Daoy (cell line): ENCODE measurements around the gene ABCB9. TPM values are rescaled to one million over a fixed set of nuclear protein-coding genes. Genes with fewer than 3 reads are reported as not detected.

Experiments
- DNase-seq: peaks from one replicate; pipeline ENCODE4 v3.0.0-alpha.2; 2015; ENCODE audit warnings: low read depth
- total RNA-seq: library from RNA; depleted of rRNA; stranded (reverse); fragments of >200 nt; shearing (Covaris generic); gene quantifications from 2 replicates; pipeline ENCODE4 v1.2.3, GENCODE V29; 2014

The ABCB9 gene
- total RNA-seq, 1 experiment from 2014 or later: 6.4 TPM

DNA sequence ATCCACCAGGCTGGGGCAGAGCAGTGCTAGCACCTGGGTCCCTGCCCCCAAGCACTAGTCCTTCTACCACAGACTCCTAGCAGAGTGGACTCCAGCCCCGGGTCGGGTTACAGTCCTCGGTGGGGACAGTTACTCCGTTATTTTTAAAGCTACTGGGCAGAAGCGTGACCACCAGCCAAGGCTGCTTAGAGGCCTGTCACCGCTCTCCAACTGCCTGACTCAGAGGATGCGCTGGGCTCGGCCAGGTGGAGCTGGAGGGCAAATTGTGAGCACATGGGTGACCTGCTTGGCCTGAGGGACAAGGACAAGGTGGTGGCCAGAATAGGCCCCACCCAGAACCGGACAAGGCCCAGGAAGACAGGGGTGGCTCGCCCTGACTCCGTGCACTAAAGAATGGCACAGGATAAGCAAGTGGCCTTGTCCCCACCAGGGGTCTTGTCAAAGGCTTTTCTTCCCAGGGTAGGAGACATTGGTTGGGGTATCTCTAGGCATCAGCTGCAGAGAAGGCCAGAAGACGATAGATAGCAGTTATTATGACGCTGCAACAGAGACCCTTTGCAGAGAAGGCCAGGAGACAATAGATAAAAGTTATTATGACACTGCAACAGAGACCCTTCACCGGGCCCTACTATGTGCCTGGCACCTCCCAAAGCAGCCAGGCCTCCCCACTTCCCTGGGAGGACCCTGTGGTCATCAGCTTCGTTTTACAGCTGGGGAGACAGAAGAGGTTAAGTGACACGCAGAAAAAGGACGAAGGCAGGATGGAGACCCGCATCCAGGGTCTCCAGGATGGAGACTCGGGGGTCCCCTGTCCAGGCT lies 1.6 kb downstream of the ABCB9 start:
- no peak for DNase-seq

DNA sequence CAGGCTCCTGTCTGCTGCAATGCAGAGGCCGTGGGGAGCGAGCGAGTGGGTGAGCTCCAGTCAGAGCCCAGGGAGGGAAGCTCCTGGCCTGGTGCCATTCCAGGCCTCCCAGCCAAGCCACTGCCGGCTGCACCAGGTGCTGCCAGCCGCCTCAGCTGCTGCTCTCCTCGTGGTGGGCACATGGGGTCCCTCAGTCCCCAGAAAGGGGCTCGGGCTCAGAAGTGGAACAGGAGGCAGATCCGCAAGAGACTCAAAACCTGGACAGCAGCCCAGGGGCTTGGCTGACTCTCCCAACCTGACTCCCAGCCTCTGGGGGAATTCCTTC lies 2.4 kb downstream of the ABCB9 start:
- no peak for DNase-seq

DNA sequence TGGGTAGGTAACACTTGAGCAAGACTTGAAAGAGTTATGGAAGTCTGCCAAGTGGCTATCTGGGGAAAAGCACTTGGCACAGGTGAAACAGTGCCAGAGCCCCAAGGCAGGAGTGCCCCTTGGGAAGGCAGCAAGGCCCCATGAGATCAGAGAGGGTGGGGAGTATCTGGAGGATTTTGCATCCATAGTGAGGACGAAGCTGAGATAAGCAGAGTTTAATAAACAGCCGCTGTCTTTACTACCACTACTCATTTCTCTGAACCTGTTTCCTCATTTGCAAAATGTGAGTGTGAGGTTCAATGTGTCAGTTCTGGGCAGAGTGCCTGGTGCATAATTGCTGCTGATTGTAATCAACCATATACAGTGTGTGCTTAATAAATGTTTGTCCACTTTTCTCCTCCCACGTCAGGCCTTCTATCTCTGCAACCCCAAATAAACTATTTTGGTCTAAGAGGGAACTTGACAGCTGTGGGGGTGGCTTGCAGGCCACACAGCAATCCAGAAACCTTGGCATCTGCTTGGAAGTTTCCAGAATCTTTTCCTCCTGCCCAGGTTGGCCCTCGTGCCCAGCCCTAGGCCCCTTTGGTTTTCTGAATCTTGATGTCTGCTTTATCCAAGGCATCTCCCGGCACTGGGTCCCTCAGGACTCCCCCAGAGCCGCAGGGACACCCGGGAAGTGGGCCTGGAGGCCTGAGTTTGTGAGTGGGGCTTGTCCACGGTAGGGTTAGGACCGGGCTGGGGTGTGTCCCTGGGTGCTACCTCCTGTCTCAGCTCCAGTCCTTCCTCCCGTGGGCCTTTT lies 4.5 kb downstream of the ABCB9 start:
- peak; percentile 25 for DNase-seq

DNA sequence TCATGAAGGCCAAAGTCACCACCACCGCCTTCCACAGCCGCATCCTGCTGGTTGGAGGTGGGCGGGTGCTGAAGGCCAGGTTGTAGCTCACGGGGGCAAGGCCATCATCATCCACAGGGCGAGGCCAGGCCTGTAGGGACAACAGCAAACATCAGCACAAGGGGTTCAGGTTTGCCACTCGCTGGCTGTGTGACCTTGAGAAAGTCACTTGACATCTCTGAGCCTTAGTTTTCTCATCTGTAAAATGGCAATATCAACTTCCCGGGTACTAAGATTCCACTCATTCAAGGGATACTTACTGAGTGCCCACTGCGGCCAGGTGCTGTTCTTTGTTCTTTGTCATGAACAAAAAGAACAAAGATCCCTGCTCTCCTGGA lies 6.1 kb downstream of the ABCB9 start:
- no peak for DNase-seq

DNA sequence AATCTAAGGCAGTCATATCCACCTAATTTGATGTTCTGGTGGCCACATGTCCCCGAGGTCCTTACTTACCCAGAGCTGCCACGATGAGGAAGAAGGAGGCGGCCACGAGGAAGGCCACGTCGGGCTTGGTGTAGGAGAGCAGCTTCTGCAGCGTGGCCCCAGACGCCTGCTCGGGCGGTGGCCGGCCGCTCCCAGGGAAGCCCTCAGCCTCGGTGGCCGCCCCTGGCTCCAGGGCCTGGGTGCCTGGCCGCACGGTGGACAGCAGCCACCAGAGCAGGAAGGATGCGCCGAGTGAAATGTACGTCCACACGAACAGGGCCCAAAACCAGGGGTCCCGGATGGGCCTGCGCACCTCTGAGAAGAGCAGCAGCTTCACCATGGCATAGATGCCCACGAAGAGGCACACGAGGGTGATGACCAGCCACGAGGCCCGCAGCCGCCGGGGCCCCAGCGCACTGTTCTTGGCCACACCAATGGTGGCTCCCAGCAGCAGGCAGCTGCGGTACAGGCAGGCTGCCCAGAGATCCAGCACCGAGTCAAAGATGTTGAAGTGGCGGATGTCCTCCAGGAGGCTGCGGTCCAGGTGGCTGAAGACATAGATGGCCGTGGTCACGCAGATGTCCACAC lies 6.6 kb downstream of the ABCB9 start:
- DNase-seq: no peak

DNA sequence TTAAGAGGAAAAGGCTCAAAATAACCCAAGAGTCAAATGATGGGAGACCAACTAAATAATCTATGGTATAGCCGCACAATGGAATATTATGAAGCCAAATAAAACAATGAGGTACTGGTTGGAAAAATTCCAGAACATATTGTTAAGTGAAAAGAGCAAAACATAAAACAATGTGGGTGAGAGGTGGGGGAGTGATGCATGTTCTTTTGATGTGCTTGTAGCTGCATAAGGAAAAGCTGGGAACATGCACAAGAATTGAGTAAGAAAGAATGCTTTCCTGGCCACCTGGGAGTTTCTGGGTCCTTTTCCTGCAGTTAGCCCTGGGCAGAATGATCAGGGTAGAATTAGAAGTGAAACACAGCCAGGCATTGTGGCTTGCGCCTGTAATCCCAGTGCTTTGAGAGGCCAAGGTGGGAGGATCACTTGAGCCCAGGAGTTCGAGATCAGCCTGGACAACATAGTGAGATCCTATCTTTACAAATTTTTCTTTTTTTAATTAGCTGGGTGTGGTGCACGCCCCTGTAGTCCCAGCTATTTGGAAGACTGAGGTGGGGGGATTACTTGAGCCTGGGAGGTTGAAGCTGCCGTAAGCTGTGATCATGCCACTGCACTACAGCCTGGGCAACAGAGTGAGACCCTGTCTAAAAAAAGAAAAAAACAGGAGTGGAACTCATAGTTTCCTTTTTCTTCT lies 7.9 kb downstream of the ABCB9 start:
- DNase-seq: no peak

DNA sequence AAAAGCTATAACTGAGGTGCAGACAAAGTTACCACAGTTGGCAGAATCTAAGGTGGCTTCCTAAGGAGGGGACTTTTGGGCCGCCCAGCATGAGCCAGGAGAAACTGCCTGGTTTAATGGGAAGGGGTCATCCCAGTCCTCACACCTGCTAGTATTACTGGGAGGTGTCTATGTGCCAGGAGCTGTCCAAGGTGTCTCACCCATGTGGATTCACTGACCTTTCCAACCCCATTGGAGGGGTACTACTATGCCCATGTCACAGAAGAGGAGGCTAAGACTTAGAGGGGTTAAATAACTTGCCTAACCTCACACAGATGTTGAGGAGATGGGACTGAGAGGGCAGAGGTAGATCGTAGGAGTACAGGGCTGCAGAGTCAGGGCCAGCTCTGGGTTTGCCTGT lies 10.2 kb downstream of the ABCB9 start:
- DNase-seq: no peak

DNA sequence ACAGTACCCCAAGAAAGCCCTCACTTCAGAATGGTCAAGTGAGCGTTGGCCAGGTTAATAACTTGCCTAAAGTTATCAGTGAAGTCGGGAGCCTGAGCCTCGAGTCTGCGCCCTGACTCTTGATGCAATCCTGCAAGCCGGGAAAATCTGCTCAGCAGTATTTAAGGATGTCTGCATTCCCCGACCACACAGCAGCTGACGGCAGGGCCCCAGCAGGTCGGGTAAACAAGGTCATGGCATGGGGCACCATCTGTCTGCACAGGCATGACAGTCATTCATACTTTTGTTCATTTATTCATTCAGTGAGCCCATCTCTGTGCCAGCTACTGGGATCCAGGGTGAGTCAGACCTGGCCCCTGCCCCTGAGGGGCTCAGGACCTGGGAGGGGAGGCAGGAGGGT lies 11.1 kb downstream of the ABCB9 start:
- DNase-seq: no peak

DNA sequence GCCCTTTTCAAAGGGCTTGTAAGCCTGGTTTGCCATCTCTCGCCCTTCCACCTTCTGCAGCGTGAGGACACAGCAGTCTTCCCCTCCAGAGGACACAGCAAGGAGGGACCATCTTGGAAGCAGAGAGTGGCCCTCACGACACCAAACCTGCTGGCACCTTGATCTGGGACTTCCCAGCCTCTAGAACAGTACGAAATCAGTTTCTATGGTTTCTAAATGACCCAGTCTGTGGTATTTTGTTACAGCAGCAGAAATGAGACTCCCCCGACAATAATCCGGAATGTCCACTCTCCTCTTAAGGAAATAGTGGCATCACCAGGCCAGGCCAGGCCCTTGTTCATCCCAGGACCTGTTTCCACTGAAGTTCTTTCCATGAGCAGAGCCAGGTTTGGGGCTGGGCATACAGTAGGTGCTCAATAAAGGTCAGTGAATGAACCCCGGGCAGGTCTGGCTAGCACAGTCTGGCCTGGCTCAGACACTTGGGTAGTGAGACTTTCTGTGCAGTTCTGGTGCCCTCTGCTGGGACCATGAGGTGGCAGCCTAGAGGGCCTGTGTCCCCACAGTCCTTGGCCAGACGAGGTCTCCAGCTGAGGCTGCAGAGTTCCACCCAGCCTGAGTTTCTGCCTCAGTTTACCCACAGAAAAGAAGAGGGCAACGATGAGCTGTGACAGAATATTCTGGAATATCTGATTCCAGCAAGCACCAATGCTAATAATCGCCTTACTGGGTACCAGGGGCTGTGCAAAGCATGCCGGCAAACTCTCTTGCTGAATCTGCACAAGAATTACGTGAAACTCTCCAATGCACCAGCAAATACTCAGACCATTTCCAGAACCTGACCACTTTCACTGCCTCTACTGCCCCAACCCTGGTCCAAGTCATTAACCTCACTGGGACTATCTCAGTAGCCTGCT lies 14.0 kb downstream of the ABCB9 start:
- DNase-seq: peak; percentile 82

DNA sequence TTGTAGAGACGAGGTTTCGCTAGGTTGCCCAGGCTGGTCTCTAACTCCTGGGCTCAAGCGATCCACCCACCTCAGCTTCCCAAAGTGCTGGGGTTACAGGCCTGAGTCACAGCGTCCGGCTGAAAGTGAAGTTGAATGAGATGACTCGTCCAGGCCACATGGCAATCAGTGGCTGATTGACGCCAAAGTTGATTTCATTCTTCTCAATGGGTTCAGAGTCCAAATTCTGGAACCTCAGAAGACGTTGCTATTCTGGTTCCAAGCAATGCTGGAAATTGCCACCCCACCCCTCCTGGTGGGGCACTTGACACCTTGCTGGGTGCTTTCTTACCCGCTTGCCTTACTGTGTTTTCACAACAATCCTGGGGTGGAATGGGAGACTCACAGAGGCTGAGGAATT lies 14.9 kb downstream of the ABCB9 start:
- peak; percentile 80 for DNase-seq

DNA sequence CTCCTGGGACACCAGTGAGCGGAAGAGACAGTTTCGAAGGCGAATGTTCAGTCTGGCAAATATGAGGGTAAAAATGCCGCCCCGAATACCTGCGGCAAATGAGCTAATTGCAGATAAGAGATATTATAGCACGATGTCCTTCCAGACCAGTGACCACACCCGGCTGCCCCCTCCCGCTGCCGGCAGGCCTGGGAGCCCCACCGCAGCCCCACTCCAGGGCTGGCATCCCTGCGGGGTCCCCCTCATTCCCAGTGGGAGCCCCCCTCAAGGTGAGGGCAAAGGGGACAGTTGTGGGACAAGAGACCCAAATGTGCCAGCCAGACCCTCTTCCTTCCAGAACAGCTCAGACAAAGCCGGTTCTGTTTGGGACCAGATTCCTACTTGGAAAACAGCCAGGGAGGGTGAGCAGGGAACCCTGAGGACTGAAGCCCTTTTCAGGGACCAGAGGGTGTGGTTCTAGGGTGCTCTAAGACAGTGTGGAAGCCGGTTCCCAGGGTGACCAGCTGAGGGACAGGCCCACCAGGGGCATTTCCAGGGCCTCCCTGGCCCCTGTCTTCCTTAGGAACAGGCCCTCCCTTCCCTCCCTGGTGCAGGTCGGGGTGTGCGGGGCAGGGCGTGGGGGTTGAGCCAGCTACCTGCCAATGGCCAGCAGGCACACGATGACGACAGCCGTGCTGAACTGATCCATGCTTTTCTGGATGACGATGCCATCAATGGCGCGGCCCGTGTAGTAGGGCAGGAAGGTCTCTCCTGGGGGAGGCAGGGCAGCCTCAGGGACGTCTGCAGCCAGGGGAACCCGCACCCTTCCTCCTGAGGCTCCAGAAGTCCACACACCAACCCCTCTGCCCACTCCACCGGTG lies 16.2 kb downstream of the ABCB9 start:
- no peak for DNase-seq

DNA sequence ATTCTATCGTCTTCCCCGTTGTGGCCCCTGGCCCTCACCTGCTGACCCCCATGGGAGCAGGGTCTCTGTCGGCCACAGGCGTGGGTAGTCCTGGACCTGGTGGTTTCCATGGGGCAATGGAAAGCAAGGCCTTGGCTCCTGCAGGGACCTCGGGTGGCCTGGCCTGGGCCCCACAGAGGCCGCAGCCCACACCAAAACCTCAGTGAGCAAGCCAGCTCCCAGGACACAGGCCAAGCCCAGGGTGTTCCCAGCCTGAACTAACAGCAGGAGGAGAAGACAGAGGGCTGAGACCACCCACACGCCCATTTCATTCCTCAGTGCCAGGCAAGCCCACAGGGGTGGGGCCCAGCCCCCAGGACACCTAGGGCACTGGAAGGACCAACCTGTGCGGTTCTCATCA lies 16.9 kb downstream of the ABCB9 start:
- DNase-seq: no peak

DNA sequence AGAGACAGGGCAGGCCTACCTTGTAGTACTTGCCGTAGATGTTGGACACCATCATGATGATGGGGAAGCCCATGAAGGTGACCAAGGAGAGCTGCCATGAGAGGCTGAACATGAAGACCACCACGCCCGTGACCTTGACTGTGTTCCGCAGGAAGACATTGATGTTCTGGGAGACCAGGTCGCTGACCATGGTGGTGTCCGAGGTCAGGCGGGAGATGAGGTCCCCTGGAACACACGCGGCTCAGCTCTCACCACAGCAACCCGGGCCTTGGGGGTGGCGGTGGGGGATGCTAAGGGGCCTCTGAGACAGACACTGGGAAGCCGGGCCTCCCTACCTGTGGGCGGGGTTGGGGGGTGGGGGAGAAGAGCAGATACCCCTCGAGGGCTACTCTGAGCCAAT lies 17.7 kb downstream of the ABCB9 start:
- DNase-seq: no peak

DNA sequence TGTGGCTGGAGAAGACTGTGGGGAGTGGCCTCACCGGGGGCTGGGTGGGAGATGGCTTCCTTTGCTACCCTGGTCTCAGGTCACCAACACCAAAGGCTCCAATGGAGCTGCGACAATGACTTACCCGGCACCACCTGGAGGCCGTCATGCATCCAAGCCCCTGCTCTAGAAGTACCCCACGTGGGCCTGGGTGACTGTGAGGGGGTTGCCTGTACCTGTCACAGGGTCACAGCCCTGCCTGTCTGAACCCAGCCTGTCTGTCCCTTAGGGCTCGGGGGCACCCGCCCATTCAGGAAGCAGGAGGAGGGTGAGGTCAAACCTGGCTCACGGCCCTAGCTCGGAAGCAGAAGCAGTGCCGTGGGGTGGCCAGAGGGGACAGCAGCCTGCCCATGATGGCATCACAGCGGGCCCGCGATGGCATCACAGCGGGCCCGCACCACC lies 18.9 kb downstream of the ABCB9 start:
- peak; percentile 49 for DNase-seq

DNA sequence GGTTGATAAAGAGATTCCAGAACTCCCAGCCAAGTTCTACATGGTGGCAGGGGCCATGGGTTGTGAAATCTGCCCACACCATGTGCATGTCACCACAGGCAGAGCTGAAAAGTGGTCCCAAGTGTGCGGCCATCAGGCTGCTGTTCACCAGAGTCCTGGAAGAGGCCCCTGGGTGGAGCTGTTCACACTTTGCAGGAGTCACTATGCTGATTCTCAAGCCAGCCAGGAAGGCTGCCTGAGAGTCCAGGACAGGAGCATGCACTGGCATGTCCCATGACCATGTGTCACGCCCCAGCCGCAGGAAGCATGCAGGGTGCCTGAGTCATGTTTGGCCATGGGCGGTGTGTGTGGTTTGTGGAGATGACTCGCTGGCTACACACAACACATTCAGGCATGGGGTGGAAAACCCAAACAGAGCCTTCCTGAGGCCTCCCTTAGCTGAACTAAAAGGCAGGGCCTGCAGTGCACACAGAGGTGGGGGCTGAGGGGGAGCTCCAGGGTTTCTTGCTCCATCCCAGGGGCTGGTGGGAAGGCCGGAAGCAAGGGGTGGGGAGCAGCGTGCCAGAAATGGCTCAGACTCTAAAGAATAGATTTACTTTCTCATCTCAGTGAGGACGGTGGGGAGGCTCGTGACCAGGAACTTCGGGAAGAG lies 19.4 kb downstream of the ABCB9 start:
- DNase-seq: peak; percentile 100

DNA sequence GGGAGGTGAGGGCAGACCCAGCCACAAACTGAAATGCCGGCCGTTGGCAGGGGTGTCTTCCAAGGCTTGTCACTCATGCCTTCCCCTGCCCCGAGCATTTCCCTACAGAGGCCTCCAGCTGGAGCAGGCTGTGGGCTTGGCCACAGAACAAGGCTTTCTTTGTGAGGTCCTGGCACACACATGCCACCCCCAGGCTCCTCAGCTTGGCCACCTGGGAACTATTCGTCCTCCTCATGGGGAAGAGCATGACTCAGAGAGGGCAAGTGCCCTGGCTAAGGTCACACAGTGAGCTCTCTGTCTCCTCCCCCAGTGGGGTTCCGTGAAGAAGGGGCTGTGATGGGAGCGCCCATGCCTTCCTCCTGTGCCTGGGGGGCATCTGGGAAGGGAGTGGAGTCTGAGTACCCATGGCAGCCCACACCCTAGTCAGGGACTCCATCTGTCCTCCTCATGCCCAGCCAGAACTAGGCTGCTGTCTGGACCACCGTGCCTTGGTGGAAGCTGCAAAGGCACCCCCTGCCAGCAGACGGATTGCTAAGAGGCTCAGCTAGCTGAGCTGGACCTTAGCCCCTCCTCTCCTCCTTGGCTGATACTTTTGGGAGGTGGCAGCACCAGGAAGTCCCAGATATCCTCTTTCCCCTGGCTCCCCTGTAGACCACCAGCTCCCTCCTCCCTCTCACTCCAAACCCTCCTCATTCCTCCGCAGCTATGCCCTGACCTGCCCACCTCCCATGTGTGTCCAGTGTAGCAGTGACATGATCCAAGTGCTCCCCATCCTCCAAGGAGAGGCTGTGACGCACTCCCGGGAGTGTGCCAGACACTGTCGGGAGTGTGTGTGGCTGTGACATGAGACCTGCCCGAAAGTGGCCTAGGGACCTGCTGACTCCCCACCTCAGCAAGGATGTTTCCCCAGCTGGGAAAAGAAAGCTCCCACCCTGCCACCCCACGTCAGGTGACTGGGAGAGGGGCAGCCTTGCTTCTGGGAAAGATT lies 21.4 kb downstream of the ABCB9 start:
- peak; percentile 91 for DNase-seq

DNA sequence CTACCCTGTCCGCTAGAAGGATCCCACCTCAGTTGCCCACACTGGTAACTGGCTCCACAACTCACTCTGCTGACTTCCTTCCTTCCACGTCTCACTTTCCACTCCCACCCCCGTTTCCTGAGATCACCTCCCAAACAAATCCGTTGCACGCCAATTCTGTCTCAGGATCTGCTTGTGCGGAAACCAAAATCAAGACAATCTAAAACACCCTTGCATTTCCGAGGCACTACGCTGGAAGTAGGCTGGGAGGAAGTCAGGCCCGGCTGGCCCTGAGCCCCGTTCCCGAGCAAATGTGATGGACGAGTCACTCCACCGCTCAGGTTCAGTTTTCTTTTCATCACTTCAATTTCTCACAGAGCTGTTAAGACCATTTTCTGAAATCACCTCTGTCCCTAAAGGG lies 23.1 kb downstream of the ABCB9 start:
- peak; percentile 47 for DNase-seq

DNA sequence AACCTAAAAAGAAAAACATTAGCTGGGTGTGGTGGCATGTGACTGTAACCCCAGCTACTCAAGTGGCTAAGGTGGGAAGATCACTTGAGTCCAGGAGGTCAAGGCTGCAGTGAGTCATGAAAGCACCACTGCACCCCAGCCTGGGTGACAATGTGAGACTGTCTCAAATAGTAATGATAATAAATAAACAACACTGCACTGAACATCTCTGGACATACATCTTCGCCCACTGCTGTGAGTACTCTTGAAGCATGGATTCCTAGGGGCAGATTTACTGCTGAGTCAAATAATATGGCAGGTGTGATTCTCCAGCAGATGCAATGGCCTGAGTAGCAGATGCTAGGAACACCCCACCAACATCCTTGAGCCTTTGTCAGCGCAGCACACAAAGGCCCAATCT lies 23.6 kb downstream of the ABCB9 start:
- peak; percentile 66 for DNase-seq
